HG02970 (cell line): ENCODE results near the gene SDK2.

Experiments
- ATAC-seq: cut with Tn5 transposase; IDR thresholded peaks from one replicate; pipeline ENCODE4 v1.9.1; 2021; ENCODE audit warnings: mild to moderate bottlenecking, moderate library complexity, moderate number of reproducible peaks; ENCODE audit not compliant: unreplicated experiment, low FRiP score

SDK2 gene

DNA sequence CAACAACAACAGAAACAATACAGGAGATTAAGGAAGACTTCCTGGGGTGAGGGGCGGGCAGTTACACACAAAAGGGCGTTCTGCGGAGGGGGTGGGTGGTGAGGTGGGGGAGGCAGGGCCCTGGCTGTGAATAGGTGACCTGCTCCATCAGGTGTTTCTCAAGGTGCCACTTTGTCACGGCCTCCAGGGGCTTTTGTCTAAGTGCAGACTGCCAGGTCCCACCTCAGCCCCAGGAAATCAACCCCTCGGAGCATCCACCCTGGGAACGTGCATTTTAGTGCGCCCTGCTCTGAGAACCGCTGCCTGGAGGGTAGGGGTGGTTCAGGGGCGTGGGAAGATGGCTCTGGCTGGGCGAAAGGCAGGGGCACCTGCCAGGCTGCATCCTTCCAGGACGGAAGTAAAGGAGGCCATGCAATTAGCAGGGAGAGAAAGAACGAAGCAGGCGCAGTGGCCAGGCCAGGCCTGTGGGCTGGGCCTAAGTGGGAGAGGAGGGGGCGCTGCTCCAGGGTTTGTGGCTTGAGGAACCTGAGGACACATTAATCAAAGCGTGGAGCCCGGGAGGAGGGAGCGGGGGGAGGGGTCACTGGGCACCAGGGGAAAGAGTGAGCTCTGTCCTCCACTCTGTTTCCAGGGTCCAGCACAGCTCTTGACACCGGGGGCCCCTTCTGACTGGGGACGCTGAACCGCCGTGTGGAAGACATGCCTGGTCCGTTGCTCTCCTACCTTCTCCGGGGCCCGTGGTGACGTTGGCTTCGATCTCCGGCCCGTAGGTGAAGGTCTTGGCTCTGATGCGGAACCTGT lies 283.1 kb downstream of the SDK2 start:
- no peak for ATAC-seq

DNA sequence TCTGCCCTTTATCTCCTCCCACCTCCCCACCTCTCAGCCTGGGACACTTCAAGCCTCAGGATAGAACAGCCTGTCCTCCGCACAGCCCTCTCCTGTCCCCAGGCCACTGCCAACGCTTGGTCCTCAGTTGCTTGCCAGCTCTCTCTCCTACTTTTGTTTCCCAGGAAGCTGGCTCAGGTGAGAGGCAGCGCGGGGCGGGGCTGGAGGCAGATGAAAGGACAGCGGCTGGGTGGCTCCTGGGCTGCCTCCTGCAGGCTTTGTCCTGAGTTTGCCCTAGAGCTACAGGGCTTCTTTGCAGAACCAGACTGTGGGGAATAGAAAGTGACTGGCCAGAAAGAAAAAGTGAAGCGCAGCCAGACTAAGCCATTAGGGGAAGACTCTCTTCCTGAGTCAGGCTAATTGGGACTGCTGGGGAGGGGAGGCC lies 284.2 kb downstream of the SDK2 start:
- ATAC-seq = no peak

DNA sequence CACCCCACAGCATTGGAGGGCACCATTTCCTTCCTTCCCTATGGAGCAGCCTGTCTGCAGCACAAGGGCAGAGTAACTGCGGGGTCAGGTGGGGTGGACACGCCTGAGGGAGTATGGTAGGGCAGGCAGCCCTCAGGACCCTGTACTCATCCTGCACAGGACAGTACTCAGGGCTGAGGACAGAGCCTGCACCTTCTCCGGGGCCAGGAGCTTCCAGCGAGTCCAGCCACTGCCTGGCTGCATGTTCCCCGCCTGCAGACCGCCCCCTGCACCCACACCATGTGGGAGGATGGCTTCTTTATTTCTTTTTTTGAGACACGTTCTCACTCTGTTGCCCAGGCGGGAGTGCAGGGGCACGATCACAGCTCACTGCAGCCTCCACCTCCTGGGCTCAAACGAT lies 284.9 kb downstream of the SDK2 start:
- no peak for ATAC-seq

DNA sequence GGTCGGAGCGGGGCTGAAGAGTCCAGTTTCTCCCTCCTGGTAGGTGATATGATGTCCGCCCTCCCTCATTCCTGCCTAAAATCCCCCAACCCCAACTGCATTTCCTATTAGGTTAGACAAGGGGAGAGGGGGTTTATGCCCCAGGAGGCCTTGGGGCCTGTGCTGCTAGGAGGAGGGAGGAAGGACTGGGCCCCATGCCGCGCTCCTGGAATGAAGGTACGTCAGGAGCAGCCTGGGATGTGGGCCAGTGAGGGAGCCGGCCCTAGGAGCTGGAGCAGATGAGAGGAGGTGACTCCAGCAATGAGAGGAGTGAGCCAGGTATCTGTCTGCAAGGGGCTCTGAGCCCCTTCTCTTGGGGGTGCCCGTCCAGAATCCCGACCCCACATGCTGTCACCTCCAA lies 285.6 kb downstream of the SDK2 start:
- ATAC-seq = no peak

DNA sequence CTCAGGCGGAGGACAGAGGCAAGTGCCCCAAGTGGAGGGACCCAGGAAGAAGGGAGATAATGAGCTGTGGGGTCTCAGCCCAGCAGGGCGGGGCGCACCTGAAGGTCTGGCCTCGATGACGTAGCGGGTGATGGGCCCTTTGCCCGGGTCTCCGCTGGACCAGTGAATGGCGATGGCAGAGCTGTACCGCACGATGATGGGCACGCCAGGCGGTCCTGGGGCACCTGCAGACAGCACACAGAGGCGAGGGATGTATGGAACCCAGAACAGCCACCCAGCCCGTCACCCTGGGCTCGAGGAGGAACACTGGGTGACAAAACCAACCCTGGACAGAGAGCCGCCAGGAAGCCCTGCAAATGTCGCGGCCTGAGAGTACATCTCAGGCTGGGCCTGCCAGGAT lies 286.3 kb downstream of the SDK2 start:
- ATAC-seq = no peak

DNA sequence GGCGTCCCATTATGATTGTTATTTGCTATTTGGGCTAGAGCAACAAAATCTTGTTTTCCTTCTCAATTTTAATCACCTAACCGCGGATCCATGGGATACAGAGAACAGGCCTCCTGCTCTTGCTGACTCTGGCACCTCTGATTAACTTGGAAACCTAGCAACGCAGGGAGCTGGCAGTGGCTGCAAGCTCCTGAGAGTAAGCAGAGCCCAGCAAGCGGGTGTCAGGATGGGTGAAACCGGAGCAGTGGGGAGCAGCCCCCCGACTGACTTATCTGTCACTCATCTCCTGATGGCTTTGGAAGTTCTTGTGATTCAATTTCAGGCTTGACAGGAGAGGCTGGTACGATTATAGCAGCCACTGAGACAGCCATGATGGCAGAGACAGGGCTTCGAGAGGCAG lies 286.9 kb downstream of the SDK2 start:
- ATAC-seq = no peak

DNA sequence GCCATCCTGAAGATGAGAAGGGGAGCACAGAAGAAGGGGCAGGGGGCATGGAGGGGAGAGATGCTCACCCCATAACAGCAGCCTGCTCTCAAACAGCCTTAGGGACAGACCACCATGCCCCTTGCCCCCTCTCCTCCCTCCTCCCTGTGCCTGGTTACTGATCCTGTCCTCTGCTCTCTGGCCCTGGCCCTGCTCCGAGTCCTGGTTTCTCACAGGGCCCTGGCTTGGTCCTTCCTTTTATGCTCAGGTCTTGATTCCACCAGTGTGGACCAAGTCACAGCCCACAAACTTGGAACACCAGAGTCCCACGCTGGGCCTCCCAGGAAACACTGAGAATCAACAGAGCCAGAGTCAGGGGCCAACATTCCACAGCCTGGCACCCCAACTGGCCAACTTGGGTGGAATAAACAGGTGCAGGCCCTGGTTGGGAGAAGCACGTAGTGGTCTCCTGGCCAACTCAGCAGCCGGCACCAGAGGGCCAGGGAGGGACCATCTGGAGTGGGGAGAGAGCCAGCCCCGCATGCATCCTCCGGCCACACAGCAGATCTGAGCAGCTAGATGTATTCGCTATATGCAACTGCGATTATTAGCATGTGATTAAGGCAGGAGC lies 287.6 kb downstream of the SDK2 start:
- ATAC-seq = no peak

DNA sequence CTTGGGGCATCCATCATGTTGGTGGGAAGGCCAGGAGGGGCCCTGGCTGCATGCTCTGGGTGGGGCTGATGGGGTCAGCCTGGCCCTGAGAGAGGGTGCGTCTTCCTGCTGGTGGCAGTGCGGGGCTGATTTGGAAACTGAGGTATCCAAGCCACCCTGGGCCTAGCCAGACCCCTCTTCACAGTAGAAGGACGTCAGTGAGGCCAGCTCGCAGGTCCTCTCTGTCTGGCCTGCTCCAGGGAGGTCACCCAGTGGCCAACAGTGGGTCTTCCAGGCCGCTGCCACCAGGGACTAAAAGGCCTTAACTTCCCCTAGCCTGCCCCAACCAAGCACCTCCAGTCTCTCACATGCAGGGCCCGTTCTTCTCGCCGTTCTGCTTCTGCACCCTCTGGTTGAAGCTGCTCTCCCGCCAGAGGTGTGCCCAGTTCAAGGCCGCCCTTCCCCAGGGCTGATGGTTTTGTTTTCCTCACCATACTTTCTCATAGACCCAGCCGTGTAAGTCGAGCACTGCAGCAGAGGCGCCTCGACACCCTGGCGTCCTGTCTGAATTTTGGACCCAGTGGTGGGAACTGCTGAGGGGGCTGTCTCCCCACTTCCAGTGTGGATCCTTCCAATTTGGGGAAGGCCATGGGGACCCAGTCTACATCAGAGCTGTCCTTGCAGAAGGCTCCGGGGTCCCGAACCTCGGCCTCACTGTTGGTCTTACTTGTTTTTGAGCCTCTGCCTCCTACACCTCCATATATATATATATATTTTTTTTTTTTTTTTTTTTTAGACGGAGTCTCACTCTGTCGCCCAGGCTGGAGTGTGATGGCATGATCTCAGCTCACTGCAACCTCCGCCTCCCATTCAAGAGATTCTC lies 289.6 kb downstream of the SDK2 start:
- no peak for ATAC-seq

DNA sequence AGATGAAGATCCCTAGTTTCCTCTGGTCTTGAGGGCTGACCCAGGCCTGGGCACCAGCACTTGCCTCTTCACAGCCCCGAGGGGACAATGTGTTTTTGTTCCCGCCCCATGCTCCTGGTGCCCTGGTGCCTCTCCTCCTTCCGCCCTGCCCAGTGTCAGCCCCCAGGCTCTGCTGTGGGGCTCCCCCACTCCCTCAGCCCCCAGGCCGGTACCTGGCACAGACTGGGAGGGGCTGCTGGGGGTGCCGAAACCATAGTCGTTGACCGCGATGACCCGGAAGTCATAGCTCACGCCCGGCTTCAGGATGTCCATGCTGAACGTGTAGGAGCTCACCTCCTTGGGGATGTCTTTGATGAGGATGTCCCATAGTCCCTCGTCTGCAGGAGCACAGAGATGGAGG lies 292.0 kb downstream of the SDK2 start:
- no peak for ATAC-seq

DNA sequence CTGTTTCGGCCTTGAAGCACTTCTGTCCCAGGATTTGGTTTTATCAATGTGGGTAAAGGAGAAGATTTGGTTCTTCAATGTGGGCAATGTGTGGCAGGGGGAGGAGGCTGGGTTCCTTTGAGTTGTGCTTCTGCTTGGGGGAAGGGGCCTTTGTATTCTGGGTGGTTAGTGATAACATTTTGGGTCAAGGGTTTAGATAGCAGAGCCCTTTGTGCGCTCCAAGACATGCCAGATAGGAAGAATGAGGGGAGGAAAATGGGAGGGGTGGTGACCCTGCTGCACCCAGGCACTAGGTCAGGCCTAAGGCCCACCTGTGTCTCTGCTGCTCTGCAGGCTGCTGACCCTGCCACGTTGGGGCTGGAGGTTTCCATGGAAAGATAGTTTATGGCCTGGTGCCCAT lies 292.5 kb downstream of the SDK2 start:
- ATAC-seq = no peak

DNA sequence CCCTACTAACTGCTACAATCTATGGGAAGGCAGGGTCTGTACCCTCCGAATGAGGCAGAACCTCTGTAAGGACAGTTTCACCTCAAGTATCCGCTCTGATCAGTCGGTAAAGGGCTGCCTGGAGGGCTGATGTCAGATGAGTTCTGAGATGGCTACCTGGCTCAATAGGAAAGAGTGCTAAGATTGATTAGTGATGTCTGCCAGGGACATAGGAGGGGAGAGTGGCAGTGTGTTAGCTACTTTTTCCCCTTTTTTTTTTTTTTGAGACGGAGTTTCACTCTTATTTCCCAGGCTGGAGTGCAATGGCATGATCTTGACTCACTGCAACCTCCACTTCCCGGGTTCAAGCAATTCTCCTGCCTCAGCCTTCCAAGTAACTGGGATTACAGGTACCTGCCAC lies 293.4 kb downstream of the SDK2 start:
- ATAC-seq = no peak

DNA sequence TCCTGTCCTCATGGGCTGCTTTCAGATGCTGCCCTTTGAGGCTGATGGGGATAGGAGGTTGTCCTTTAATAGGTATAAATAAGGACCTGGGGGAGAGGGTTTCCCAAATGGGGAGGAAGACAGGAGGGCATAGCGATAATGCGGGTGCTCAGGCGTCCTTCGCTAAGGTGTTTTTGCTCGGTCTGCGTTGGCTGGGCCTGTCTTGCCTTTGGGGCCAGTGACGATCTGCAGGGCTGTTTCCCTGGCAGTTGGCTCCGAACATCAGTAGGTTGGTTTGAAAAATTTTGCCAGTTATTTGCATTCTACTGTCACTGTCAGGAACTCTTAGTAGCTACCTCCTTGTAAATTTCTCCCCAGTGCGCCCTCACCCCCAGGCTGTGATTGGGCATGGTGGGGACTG lies 294.6 kb downstream of the SDK2 start:
- no peak for ATAC-seq

DNA sequence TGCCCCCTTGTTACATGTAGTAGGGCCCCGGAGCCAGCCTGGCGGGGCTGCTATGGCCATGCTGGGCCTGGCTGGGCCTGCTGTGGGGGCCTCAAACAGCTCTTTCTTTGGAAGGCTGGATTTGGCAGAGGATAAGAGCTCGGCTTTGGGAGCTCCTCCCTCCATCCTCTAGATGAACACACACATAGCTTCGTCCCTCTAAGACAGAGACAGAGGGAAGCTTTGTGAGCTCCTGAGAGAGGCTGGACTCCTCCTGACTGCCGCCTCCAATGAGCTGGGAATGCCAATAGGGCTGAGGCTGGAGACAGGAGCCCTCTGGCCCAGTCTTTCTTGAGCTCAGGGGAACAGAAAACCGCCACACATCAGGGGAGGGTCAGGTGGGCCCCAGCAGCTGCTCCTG lies 295.1 kb downstream of the SDK2 start:
- ATAC-seq = no peak

DNA sequence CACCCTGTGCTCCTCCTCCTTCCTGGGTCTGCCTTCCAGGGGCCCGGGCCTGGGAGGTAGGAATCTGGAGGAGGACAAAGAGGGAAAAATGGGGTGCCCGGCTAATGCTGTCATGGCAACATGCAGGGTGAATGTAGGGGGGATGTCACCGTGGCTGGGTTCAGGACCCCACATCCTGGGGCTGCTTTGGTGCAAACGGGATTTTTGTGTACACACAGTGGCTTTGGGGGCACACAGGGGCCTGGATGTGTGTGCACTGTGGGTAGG lies 295.5 kb downstream of the SDK2 start:
- no peak for ATAC-seq

DNA sequence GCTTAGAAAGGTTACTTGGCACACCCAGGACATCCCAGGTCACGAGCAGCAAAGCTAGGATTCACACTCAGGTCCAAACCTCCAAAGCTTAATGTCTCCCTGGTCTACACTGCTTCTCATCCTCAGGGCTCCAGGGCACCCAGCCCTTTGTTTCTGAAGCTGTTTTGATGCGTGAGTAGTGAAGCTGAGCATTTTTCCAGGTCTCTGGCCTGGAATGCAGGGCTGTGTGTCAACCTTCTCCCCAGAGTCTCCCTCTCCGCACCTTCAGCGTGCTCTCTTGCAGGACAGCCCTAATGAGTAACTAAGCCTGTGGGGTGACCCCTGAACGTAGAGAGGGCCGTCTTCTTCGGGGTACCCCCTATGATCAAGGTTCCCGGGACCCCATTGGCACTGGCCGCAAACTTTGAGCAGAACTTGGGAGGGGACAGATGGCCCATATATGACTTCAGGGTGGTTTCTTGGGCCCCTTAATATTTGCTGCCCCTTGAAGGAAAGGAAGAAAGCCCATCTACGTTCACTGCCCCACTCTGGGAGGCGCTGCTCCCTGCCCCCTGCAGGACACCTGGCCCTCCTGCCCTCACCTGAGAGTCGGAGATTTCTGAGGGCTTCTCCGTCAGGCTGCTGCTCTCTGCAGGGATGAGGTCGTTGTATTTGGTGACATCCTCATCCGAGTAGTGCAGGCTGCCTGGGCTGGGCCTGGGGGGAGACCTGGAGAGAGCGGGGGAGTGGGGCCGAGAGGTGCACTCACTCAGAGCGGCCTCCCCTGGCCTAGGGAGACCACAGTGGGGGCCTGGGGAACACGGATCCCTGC lies 296.0 kb downstream of the SDK2 start:
- ATAC-seq = no peak

DNA sequence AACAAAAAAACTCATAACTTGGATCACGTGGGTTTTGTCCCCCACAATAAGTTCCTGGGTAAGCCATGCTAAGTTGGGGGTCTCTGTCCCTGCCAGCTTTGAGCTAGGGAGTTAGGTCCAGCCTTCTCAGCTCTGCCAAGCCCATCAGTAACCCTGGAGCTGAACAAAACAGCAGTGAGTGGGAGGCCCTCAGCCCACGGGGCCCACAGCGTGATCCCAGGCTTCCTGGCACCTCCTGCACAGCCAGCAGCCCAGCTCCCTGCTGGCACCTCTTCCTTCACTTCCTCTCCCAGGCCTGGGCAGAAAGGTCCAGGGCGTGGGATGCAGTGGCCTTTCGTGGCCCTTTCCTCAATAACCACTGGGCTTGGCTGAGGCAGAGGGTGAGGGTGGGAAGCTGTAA lies 296.9 kb downstream of the SDK2 start:
- no peak for ATAC-seq

DNA sequence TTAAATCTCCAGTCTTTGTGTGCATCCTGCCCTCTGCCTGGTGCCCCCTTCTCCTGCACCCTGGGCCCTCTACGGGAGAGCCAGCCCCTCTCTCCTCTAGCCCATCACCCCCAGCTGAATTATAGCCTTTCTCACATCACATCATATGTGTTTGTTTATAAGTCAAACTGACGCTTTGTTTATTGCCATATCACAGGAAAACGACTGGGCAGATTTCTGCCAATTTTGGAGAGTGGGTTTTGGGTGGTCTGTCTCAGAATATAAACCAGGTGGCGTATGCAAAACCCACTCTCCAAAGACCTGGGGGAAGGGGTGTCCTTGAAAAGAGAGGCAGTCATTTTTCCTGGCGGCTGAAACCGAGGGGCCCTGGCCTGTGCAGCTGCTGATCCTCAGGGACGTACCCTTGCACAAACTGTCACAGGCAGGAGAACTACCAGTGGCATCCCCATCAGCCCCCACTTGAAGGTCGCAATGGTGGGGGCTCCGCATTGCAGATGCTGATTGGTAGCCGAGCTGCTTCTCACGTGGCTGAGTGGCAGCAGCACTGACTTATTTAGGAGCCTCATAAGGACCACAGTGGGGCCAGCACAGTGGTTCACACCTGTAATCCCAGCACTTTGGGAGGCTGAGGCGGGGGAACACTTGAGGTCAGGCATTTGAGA lies 297.6 kb downstream of the SDK2 start:
- no peak for ATAC-seq

DNA sequence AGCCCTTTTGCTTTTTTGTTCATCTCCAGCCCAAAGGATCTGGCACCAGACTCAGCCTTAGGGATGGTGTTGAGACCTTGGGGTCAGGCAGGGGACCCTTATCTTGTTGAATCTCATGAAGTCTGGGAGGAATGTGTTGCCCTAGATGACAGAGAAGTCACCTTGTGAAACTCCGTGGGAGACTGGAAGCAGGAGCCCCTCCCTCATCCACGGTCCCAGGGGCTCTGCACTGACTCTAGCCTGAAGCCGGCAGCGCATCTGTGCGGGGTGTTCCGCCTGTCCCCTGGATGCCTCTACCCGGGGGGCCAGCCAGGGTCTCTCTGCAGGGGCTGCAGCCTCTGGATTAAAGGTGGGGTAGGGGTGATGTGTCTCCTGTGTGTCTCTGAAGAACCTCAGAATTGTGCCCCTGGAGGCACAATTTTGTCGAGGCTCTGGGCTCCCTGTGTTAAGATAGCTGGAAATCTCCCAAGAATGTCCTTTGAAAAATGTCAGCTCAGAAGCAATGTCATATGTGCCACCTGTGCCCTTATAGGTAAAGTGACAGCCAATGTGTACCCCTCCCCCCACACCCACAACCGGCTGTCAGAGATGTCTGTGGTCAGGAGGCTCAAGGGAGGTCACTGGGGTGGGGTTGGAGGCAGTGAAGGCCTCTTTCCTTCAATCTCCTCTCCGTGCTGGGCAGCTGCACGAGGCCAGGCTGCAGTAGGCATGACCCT lies 300.3 kb downstream of the SDK2 start:
- no peak for ATAC-seq

DNA sequence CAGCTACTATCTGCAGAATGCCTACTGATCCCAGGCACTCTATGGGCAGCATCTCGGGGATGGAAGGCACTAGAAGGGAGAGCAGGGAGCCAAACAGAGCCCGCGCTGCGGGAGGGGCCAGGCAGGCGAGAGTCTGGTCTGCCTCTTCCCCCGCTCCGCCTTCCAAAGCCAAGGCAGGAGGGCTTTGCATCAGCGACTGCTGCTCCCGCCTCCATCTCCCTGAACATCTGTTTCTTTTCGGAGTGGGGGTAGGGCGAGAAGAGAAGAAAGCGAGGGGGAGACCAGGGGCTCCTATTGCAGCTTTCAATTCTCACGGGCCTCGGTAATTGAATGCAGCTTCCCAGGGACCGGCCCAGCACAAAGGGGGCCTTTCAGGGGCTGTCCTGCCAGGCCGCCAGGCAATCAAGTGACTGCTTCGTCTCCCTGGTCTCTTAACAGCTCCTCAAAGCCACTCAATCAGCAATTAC lies 301.0 kb downstream of the SDK2 start:
- ATAC-seq = no peak
